ENCODE results near the gene CYTH1.

Gene CYTH1

GRCh38 chr17:78714534-78714933, 67.5 kb downstream of the CYTH1 start:
- peaks cover 0 to under 1% of the 10 kb centered on the region in 2 experiments; a peak in 1 of 3 replicates for H3K36me3 ChIP-seq (ENCODE audit: control insufficient read depth in 2 of 2, insufficient read depth in 1 of 2, low read length in 2 of 2)
- CTCF ChIA-PET, result interaction anchor here (0.6 to 1.0 kb wide), 3 partner anchors 9 to 528 kb away, joined by 3 to 4 read pairs (median 3); no protein-coding TSS in a partner anchor
- no peak overlapping the region for H3K27ac ChIP-seq (ENCODE audit: extremely low read depth, low read depth, low read length)

GRCh38 chr17:78712043-78712442, 70.0 kb downstream of the CYTH1 start:
- Histone ChIP-seq H3K27ac (ENCODE audit: extremely low read depth, low read depth, low read length) (no peak overlapping the region), H3K4me3 (ENCODE audit: low read depth, low read length) (no peak overlapping the region), H3K4me1 (ENCODE audit: control insufficient read depth, insufficient read depth, low read length) (peaks cover 21% of the 10 kb centered on the region), H3K36me3 (ENCODE audit: control insufficient read depth in 2 of 2, insufficient read depth in 1 of 2, low read length in 2 of 2) (peaks cover 0 to 9% of the 10 kb centered on the region in 2 experiments; a peak in 1 of 3 replicates), H3K9me3 (ENCODE audit: control insufficient read depth, insufficient read depth, low read depth, low read length) (no peaks in the 10 kb centered on the region)
- TF ChIP-seq ZNF366 (tag by site-specific recombination; conservative IDR thresholded peaks at IDR 0.05) (peak; percentile 72), ZNF501 (tag by site-specific recombination; IDR thresholded peaks at IDR 0.05) (no peak), ZNF184 (tag by site-specific recombination; IDR thresholded peaks at IDR 0.05) (no peak)
- ChIA-PET POLR2A (no interaction called here), CTCF (interaction anchor here (0.6 to 8.2 kb wide), 4 partner anchors 95 to 1331 kb away, joined by 3 to 157 read pairs (median 7); no protein-coding TSS in a partner anchor)

More at GRCh38 chr17:78714534-78714933, 67.5 kb downstream of the CYTH1 start:
- POLR2A ChIA-PET, result no interaction called here
- no peak for TF ChIP-seq BCL11A (tag by site-specific recombination; IDR thresholded peaks at IDR 0.05; ENCODE audit: low read depth)
- Histone ChIP-seq H3K4me1 (ENCODE audit: control insufficient read depth, insufficient read depth, low read length) (peaks cover 36% of the 10 kb centered on the region), H3K4me3 (ENCODE audit: low read depth, low read length) (no peak overlapping the region), H3K9me3 (ENCODE audit: control insufficient read depth, insufficient read depth, low read depth, low read length) (no peaks in the 10 kb centered on the region)

GRCh38 chr17:78710607-78711006, 71.5 kb downstream of the CYTH1 start:
- ChIA-PET CTCF (interaction anchor here (0.6 to 8.2 kb wide), 11 partner anchors 19 to 595 kb away, joined by 3 to 157 read pairs (median 6); no protein-coding TSS in a partner anchor), POLR2A (no interaction called here)
- TF ChIP-seq ZBTB44 (tag by site-specific recombination; IDR thresholded peaks at IDR 0.05), result no peak
- TF ChIP-seq ZNF692 (tag by site-specific recombination; IDR thresholded peaks at IDR 0.05), result 0 out of 2 replicates have a peak, but pooled peaks have one; percentile 35
- TF ChIP-seq ZFP69B (tag by site-specific recombination; IDR thresholded peaks at IDR 0.05), result peak; percentile 35; the same call in 1 of the 2 replicates
- TF ChIP-seq ZNF555 (tag by site-specific recombination; conservative IDR thresholded peaks at IDR 0.05), result no peak
- TF ChIP-seq ZNF266 (tag by site-specific recombination; IDR thresholded peaks at IDR 0.05; ENCODE audit: low read depth), result no peak
- TF ChIP-seq ZNF768 (tag by site-specific recombination; IDR thresholded peaks at IDR 0.05), result no peak
- no peak for TF ChIP-seq GFI1B (tag by site-specific recombination; IDR thresholded peaks at IDR 0.05)

GRCh38 chr17:78709751-78710181, 72.3 kb downstream of the CYTH1 start:
- peaks cover 0 to 19% of the 10 kb centered on the region in 2 experiments; a peak in 1 of 3 replicates for H3K36me3 ChIP-seq (ENCODE audit: control insufficient read depth in 2 of 2, insufficient read depth in 1 of 2, low read length in 2 of 2)
- no peaks in the 10 kb centered on the region for H3K9me3 ChIP-seq (ENCODE audit: control insufficient read depth, insufficient read depth, low read depth, low read length)
- H3K27ac ChIP-seq (ENCODE audit: extremely low read depth, low read depth, low read length), result no peak overlapping the region
- CTCF ChIA-PET, result interaction anchor here (0.7 to 8.2 kb wide), 22 partner anchors 8 to 625 kb away, joined by 3 to 157 read pairs (median 9); no protein-coding TSS in a partner anchor
- POLR2A ChIA-PET, result interaction anchor here (1.0 kb wide), 1 partner anchor 8 kb away, joined by 3 read pairs; no protein-coding TSS in a partner anchor
- H3K4me1 ChIP-seq (ENCODE audit: control insufficient read depth, insufficient read depth, low read length), result peaks cover 16% of the 10 kb centered on the region
- H3K4me3 ChIP-seq (ENCODE audit: low read depth, low read length), result no peak overlapping the region
- TF ChIP-seq ZFP37 (tag by site-specific recombination; IDR thresholded peaks at IDR 0.05) (no peak), ZNF148 (tag by site-specific recombination; IDR thresholded peaks at IDR 0.05; ENCODE audit: borderline replicate concordance) (no peak), ZBTB8A (tag by site-specific recombination; IDR thresholded peaks at IDR 0.05) (no peak), TSHZ1 (tag by site-specific recombination; IDR thresholded peaks at IDR 0.05; ENCODE audit: borderline replicate concordance) (no peak), ZBTB48 (tag by site-specific recombination; IDR thresholded peaks at IDR 0.05) (no peak)

More at GRCh38 chr17:78710607-78711006, 71.5 kb downstream of the CYTH1 start:
- H3K36me3 ChIP-seq (ENCODE audit: control insufficient read depth in 2 of 2, insufficient read depth in 1 of 2, low read length in 2 of 2), result peaks cover 0 to 11% of the 10 kb centered on the region in 2 experiments; a peak in 1 of 3 replicates
- no peak overlapping the region for H3K27ac ChIP-seq (ENCODE audit: extremely low read depth, low read depth, low read length)
- no peak overlapping the region for H3K4me3 ChIP-seq (ENCODE audit: low read depth, low read length)
- no peaks in the 10 kb centered on the region for H3K9me3 ChIP-seq (ENCODE audit: control insufficient read depth, insufficient read depth, low read depth, low read length)
- H3K4me1 ChIP-seq (ENCODE audit: control insufficient read depth, insufficient read depth, low read length), result peaks cover 18% of the 10 kb centered on the region

Data from HEK293 (cell line).